Muscle of arm (tissue), 12 donors: Measurements from ENCODE around the gene MCCC1. TPM values are rescaled to one million over a fixed set of nuclear protein-coding genes. Genes with fewer than 3 reads are reported as not detected.

Source experiments
- DNase-seq: peaks from one replicate; pipeline ENCODE4 v3.0.0-alpha.2; 2013
- polyA plus RNA-seq, 12 donors: library from polyadenylated mRNA; unstranded; fragments of 120-200 nt; gene quantifications; one replicate each; pipeline ENCODE4 v1.2.1, GENCODE V29; 2013; ENCODE audit not compliant: insufficient read length in 12 of 12

Gene MCCC1
- polyA plus RNA-seq, 12 donors, result 11.8 to 24.4 (median 15.7) TPM; not detected in 1

GRCh38 chr3:183061391-183062172 is 37.7 kb downstream of the MCCC1 start:
- no peak for DNase-seq

DNA sequence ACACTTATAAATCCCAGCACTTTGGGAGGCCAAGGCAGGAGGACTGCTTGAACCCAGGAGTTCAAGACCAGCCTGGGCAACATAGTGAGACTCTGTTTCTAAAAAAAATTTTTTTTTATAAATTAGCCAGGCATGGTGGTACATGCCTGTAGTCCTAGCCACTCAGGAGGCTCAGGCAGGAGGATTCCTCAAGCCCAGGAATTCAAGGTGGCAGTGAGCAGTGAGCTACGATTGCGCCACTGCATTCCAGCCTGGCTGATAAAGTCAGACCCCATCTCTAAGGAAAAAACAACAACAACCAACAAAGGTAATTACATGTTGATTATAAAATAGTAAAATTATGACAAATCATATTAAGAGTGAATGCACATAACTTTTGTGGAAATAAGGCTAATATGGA is 40.9 kb downstream of the MCCC1 start:
- no peak for DNase-seq

GRCh38 chr3:183050706-183051105 is 48.6 kb downstream of the MCCC1 start:
- no peak for DNase-seq

- no peak for DNase-seq
These were observed 52.4 kb downstream of the MCCC1 start for GRCh38 chr3:183046883-183047282.

GRCh38 chr3:183044547-183045229 is 54.6 kb downstream of the MCCC1 start:
- no peak for DNase-seq

GRCh38 chr3:183038757-183039156 is 60.5 kb downstream of the MCCC1 start:
- no peak for DNase-seq

DNA sequence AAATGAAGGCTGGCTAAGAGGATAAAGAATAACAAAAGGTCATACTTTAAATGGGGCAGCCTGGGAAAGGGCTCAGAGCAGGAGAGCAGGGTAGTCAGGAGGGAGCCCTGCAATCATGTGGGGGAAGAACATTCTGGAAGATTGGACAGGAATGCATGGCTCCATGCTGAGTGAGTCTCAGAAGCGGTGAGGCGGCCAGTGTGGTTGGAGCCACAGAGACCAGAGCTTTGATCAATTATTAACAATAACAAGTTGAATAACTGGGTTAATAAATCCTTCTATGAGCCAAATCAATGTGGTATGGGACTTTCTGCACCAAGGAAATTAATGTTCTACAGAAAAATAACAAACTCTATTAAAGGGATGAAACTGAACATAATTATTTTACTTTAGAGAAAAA is 61.1 kb downstream of the MCCC1 start:
- no peak for DNase-seq

GRCh38 chr3:183033746-183034145 is 65.5 kb downstream of the MCCC1 start:
- no peak for DNase-seq

GRCh38 chr3:183032880-183033555 is 66.3 kb downstream of the MCCC1 start:
- DNase-seq, result no peak

GRCh38 chr3:183031826-183032225 is 67.5 kb downstream of the MCCC1 start:
- DNase-seq, result no peak

GRCh38 chr3:183028416-183028815 is 70.9 kb downstream of the MCCC1 start:
- no peak for DNase-seq

- DNase-seq, result no peak
These were observed 72.0 kb downstream of the MCCC1 start for GRCh38 chr3:183027276-183027675.

DNA sequence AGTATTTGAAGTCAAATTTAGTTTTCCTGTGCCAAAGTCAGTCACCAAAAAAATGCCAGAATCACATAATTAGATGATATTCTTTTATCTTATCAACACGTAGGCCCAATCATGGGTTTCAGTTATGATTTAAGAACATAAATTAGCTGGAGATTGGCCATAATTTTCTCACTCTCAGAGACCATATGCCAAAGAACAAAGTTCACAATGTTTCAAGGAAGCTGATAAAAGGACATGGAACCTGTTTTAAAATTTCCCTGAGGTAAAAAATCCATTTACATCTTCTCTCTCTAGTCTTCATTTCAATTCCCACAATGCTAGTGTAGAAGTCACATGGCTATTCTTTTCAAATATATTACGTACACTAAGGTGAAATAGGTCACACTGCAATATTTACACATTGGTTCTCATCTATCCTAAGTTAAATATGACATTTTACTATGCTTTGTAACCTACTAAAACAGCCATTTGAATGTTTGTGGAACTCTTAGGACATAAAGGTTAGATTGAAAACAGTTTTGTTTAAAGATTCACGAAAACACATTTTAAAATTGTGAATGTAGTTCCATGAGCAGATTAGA is 76.3 kb downstream of the MCCC1 start:
- DNase-seq, result no peak

DNA sequence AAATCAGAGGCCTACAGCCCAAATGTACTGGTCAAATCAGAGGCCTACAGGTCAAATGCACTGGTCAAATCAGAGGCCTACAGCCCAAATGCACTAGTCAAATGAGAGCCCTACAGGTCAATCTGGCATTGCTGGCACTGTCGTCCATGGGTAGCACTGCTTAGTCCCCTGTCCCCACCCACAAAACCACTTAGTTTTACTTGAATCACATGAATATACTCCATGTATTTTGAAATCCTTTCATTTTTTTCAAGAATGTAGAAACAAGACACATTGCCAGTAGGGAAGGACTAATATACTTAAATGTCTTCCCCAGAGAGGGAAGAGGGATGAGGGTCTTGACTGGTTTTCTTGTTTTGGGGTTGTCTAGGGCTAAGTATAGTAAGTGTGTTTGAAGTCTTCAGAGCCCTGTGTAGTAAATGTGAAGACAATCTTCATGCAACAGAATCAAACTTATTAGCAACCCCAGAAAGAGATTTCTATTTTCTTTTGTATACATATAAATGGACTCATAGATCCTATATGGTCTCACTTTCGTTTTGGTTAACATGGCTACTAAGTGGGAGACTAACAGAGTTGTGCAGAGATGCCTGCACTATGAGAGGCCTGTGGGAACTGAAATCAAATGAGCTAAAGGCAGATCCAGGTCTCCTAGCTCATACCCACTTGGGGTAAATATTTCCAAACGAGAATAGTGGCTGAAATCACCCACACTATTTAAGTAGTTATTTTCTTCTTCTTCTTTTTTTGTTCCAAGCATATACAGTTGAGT is 80.7 kb downstream of the MCCC1 start:
- no peak for DNase-seq

- DNase-seq, result no peak
These were observed 84.1 kb downstream of the MCCC1 start for GRCh38 chr3:183015185-183015584.

- no peak for DNase-seq
These were observed 85.4 kb downstream of the MCCC1 start for GRCh38 chr3:183013856-183014255.

- DNase-seq, result no peak
These were observed 86.2 kb downstream of the MCCC1 start for GRCh38 chr3:183013074-183013473.

GRCh38 chr3:183008800-183009199 is 90.5 kb downstream of the MCCC1 start:
- DNase-seq, result no peak

DNA sequence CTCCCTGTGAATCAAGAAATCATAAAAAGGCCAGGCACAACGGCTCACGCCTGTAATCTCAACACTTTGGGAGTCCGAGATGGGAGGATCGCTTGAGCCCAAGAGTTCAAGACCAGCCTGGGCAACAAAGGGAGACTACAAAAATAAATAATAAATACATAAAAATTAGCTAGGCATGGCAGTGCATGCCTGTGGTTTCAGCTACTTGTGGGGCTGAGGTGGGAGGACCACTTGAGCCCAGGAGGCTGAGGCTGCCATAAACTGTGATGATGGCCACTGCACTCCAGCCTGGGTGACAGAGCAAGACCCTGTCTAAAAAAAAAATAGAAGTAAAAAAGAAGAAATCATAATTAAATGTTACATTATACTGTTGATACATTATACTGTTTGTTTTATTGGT is 91.0 kb downstream of the MCCC1 start:
- DNase-seq, result no peak

DNA sequence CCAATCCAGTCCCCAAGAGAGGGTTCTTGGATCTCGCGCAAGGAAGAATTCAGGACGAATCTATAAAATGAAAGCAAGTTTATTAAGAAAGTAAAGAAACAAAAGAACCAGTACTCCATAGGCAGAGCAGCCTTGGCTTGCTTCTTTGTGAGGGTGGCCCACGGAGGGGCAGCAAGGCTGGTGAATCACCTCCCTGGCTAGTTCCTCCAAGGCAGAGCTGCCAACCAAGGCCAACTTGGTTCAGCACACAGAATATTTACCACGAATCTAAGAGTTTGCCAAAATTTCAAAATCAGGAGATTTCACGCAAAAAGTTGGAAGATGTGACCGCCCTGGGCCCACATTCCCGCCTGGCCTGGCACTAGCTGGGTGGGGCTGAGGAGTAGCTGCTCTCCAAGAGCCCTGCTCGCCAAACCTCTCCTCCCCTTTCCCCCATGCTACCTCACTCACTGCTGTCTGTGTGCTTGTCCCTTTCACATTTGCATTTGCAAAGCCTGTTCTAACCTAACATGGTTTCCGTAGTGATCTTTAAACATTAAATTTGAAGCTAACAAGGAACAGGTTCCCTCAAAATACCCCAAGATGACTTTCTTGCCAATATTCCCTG is 92.8 kb downstream of the MCCC1 start:
- no peak for DNase-seq

GRCh38 chr3:182999767-183000166 is 99.5 kb downstream of the MCCC1 start:
- DNase-seq, result no peak
